Neural cell (in vitro differentiated cells): ENCODE data around the gene PTGS2. TPM values are rescaled to one million over a fixed set of nuclear protein-coding genes. Genes with fewer than 3 reads are reported as not detected.

ENCODE experiments used
- H2AFZ ChIP-seq: fragments of 200-600, 300-800 bp; sonication (generic), shearing (Covaris generic); 2 replicates; pipeline ENCODE4 v1.6.0; 2014; ENCODE audit warnings: low read depth, mild to moderate bottlenecking, antibody characterized with exemption, low read length, moderate library complexity
- H3F3A ChIP-seq: fragments of 200-600 bp; shearing (Covaris generic); 2 replicates; pipeline ENCODE4 v1.6.1; 2016; ENCODE audit warnings: mild to moderate bottlenecking, moderate library complexity, mixed read lengths, antibody characterized with exemption, low read length; ENCODE audit not compliant: insufficient read depth, poor library complexity, severe bottlenecking
- H3K27ac ChIP-seq: fragments of 200-600, 300-800 bp; sonication (generic), shearing (Covaris generic); 2 replicates; pipeline ENCODE4 v1.5.1; 2014; ENCODE audit warnings: mild to moderate bottlenecking, low read length, moderate library complexity
- H3K27me3 ChIP-seq: fragments of 300-800, 200-600 bp; sonication (generic), shearing (Covaris generic); 2 replicates; pipeline ENCODE4 v1.6.0; 2014; ENCODE audit warnings: mild to moderate bottlenecking, low read depth, low read length, moderate library complexity; ENCODE audit not compliant: insufficient read depth
- H3K36me3 ChIP-seq: fragments of 300-800, 200-600 bp; sonication (generic), shearing (Covaris generic); 2 replicates; pipeline ENCODE4 v1.5.1; 2014; ENCODE audit warnings: mild to moderate bottlenecking, antibody characterized with exemption, low read length, moderate library complexity; ENCODE audit not compliant: insufficient read depth
- H3K4me2 ChIP-seq: fragments of 300-800, 200-600 bp; sonication (generic), shearing (Covaris generic); 2 replicates; pipeline ENCODE4 v1.6.0; 2014; ENCODE audit warnings: mild to moderate bottlenecking, low read length
- H3K4me3 ChIP-seq: fragments of 300-800, 200-600 bp; sonication (generic), shearing (Covaris generic); 2 replicates; pipeline ENCODE4 v1.5.1; 2014; ENCODE audit warnings: mild to moderate bottlenecking, low read length, moderate library complexity
- H3K79me2 ChIP-seq: fragments of 200-600 bp; shearing (Covaris generic); replicated peaks from 2 replicates; pipeline ENCODE4 v1.6.0; 2014; ENCODE audit warnings: mild to moderate bottlenecking, low read length, moderate library complexity; ENCODE audit not compliant: insufficient read depth
- H3K9ac ChIP-seq: fragments of 300-800, 200-600 bp; sonication (generic), shearing (Covaris generic); 2 replicates; pipeline ENCODE4 v1.6.1; 2016; ENCODE audit warnings: mild to moderate bottlenecking, low read length, mixed read lengths
- H3K9me2 ChIP-seq: fragments of 200-600 bp; shearing (Covaris generic); 2 replicates; pipeline ENCODE4 v1.6.1; 2016; ENCODE audit warnings: mild to moderate bottlenecking, low read length, mixed read lengths; ENCODE audit not compliant: insufficient read depth
- H3K9me3 ChIP-seq: fragments of 200-600, 300-800 bp; sonication (generic), shearing (Covaris generic); 2 replicates; pipeline ENCODE4 v1.6.1; 2016; ENCODE audit warnings: mild to moderate bottlenecking, mixed run types, low read length, moderate library complexity, mixed read lengths
- H4K20me1 ChIP-seq: fragments of 200-600 bp; shearing (Covaris generic); 2 replicates; pipeline ENCODE4 v1.6.1; 2016; ENCODE audit warnings: mild to moderate bottlenecking, mixed run types; ENCODE audit not compliant: insufficient read depth
- CTCF ChIP-seq: fragments of 450-650 bp; IDR thresholded peaks from 2 replicates; pipeline ENCODE4 v1.5.1; 2014; ENCODE audit warnings: antibody characterized with exemption, mild to moderate bottlenecking, moderate library complexity; ENCODE audit not compliant: poor library complexity, severe bottlenecking
- EP300 ChIP-seq: fragments of 450-650 bp; conservative IDR thresholded peaks from 2 replicates; pipeline ENCODE4 v1.6.1; 2014; ENCODE audit warnings: antibody characterized with exemption, mild to moderate bottlenecking, moderate library complexity; ENCODE audit not compliant: poor library complexity, severe bottlenecking
- EZH2 ChIP-seq: fragments of 200-600, 300-800 bp; shearing (Covaris generic), sonication (generic); IDR thresholded peaks from 2 replicates; pipeline ENCODE4 v1.6.1; 2014; ENCODE audit warnings: antibody characterized with exemption, low read length, borderline replicate concordance, mild to moderate bottlenecking; ENCODE audit not compliant: insufficient read depth, poor library complexity, severe bottlenecking
- MXI1 ChIP-seq: fragments of 450-650 bp; conservative IDR thresholded peaks from 2 replicates; pipeline ENCODE4 v1.6.1; 2014; ENCODE audit warnings: antibody characterized with exemption, mild to moderate bottlenecking; ENCODE audit not compliant: poor library complexity, severe bottlenecking
- POLR2AphosphoS5 ChIP-seq: IDR thresholded peaks from 2 replicates; pipeline ENCODE4 v1.6.1; 2012
- RAD21 ChIP-seq: fragments of 450-650 bp; conservative IDR thresholded peaks from 2 replicates; pipeline ENCODE4 v1.6.1; 2014; ENCODE audit warnings: antibody characterized with exemption, mild to moderate bottlenecking, moderate library complexity
- SMC3 ChIP-seq: fragments of 450-650 bp; conservative IDR thresholded peaks from 2 replicates; pipeline ENCODE4 v1.6.1; 2014; ENCODE audit warnings: antibody characterized with exemption, mild to moderate bottlenecking, moderate library complexity; ENCODE audit not compliant: poor library complexity
- TAF1 ChIP-seq: IDR thresholded peaks from 2 replicates; pipeline ENCODE4 v1.6.1; 2012; ENCODE audit warnings: low read depth
- polyA plus RNA-seq: library from polyadenylated mRNA; depleted of rRNA; stranded (reverse); fragments of >200 nt; gene quantifications from 2 replicates; pipeline ENCODE4 v1.2.3, GENCODE V29; 2014
- TF ChIP-seq, protein P1 (sequence below): IDR thresholded peaks from 2 replicates; pipeline ENCODE4 v1.6.1; 2012; ENCODE audit warnings: borderline replicate concordance

The PTGS2 gene
- polyA plus RNA-seq, 1 donor from 2014 or later: 0.25 TPM

DNA sequence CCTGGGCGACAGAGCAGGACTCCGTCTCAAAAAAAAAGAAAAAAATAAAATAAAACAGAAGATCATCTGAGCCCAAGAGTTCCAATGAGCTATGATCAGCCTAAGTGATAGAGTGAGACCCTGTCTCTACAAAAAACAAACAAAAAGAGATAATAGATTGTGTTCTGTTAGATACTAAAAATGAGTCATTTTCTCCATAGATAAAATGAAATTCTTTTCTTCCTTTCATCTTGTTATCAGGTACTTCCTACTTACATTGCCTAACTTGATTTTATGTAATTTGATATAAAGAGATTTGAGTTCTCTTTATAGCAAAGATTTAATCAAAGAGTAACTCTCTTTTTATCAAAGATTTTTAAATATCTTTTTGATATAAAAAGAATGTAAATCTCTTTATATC is 19.3 kb upstream of the PTGS2 start:
- no peak overlapping the region for H3K4me2 ChIP-seq
- H3K9me3 ChIP-seq: no peaks in the 10 kb centered on the region
- H3K9ac ChIP-seq: no peak overlapping the region
- no peaks in the 10 kb centered on the region for H3K27me3 ChIP-seq
- no peak overlapping the region for H3K4me3 ChIP-seq
- no peak overlapping the region for H3K27ac ChIP-seq
- H3K79me2 ChIP-seq: no peaks in the 10 kb centered on the region
- H3K36me3 ChIP-seq: no peaks in the 10 kb centered on the region
- H3K9me2 ChIP-seq: no peaks in the 10 kb centered on the region
- no peak for TF ChIP-seq CTCF
- H3F3A ChIP-seq: no peaks in the 10 kb centered on the region
- no peaks in the 10 kb centered on the region for H4K20me1 ChIP-seq
- no peak overlapping the region for H2AFZ ChIP-seq

- H3K79me2 ChIP-seq: no peaks in the 10 kb centered on the region
- no peaks in the 10 kb centered on the region for H4K20me1 ChIP-seq
- H3K4me2 ChIP-seq: no peak overlapping the region
- H3K9me2 ChIP-seq: no peaks in the 10 kb centered on the region
- no peak overlapping the region for H3K27ac ChIP-seq
- no peak overlapping the region for H3K4me3 ChIP-seq
- H3K9ac ChIP-seq: no peak overlapping the region
- TF ChIP-seq TAF1 (no peak), SMC3 (no peak), EZH2 (no peak), MXI1 (no peak)
- TF ChIP-seq, protein P1, sequence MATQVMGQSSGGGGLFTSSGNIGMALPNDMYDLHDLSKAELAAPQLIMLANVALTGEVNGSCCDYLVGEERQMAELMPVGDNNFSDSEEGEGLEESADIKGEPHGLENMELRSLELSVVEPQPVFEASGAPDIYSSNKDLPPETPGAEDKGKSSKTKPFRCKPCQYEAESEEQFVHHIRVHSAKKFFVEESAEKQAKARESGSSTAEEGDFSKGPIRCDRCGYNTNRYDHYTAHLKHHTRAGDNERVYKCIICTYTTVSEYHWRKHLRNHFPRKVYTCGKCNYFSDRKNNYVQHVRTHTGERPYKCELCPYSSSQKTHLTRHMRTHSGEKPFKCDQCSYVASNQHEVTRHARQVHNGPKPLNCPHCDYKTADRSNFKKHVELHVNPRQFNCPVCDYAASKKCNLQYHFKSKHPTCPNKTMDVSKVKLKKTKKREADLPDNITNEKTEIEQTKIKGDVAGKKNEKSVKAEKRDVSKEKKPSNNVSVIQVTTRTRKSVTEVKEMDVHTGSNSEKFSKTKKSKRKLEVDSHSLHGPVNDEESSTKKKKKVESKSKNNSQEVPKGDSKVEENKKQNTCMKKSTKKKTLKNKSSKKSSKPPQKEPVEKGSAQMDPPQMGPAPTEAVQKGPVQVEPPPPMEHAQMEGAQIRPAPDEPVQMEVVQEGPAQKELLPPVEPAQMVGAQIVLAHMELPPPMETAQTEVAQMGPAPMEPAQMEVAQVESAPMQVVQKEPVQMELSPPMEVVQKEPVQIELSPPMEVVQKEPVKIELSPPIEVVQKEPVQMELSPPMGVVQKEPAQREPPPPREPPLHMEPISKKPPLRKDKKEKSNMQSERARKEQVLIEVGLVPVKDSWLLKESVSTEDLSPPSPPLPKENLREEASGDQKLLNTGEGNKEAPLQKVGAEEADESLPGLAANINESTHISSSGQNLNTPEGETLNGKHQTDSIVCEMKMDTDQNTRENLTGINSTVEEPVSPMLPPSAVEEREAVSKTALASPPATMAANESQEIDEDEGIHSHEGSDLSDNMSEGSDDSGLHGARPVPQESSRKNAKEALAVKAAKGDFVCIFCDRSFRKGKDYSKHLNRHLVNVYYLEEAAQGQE: no peak
- H3K9me3 ChIP-seq: no peaks in the 10 kb centered on the region
- no peak overlapping the region for H2AFZ ChIP-seq
- no peaks in the 10 kb centered on the region for H3K36me3 ChIP-seq
- H3F3A ChIP-seq: no peaks in the 10 kb centered on the region
- H3K27me3 ChIP-seq: no peaks in the 10 kb centered on the region
These were observed 9.7 kb upstream of the PTGS2 start for GRCh38 chr1:186689907-186690306.

GRCh38 chr1:186689376-186689775 is 9.2 kb upstream of the PTGS2 start:
- TF ChIP-seq SMC3 (no peak), TAF1 (no peak), MXI1 (no peak), EP300 (no peak), CTCF (no peak), POLR2AphosphoS5 (no peak), EZH2 (no peak), RAD21 (no peak)
- TF ChIP-seq, protein P1: no peak

More at GRCh38 chr1:186689376-186689775, 9.2 kb upstream of the PTGS2 start:
- Histone ChIP-seq H3K9me3 (no peaks in the 10 kb centered on the region), H3K27ac (no peak overlapping the region), H2AFZ (no peak overlapping the region), H3K36me3 (no peaks in the 10 kb centered on the region), H3K79me2 (no peaks in the 10 kb centered on the region), H4K20me1 (no peaks in the 10 kb centered on the region), H3K27me3 (no peaks in the 10 kb centered on the region), H3K4me2 (no peak overlapping the region), H3K9ac (no peak overlapping the region), H3K4me3 (no peak overlapping the region), H3F3A (no peaks in the 10 kb centered on the region), H3K9me2 (no peaks in the 10 kb centered on the region)
